Stimulated activated CD8-positive, alpha-beta memory T cell treated with anti-CD3 and anti-CD28 coated beads, Interleukin-15, amount 100 ng/mL, for 48 hours (primary cell): ENCODE measurements around the gene KDELR1.

Experiments
- DNase-seq, 2 donors: peaks; one replicate each; pipeline ENCODE4 v3.0.0-alpha.2; 2020; ENCODE audit warnings: low read depth in 2 of 2

Gene KDELR1

GRCh38 chr19:48342414-48342738, 49.0 kb downstream of the KDELR1 start:
- no peak for DNase-seq

- DNase-seq: no peak
Measured at GRCh38 chr19:48341515-48342413, 49.6 kb downstream of the KDELR1 start.

- DNase-seq: no peak
Measured at GRCh38 chr19:48340995-48341394, 50.4 kb downstream of the KDELR1 start.

- DNase-seq: no peak
Measured at GRCh38 chr19:48338802-48339503, 52.4 kb downstream of the KDELR1 start.

- no peak for DNase-seq
Measured at GRCh38 chr19:48338253-48338755, 53.0 kb downstream of the KDELR1 start.

- DNase-seq: peak; percentile 88 to 93
Measured at GRCh38 chr19:48333467-48334384, 57.6 kb downstream of the KDELR1 start.

GRCh38 chr19:48332662-48333466, 58.5 kb downstream of the KDELR1 start:
- DNase-seq: peak; percentile 76 to 86
